DMS153 treated with DMSO at 0.1 percent for 48 hours (cell line): ENCODE measurements around the gene LMTK2.

Experiments
- DNase-seq: peaks from one replicate; lab custom pipeline; 2025; ENCODE audit not compliant: unreplicated experiment; lab: John Stamatoyannopoulos, UW

Gene LMTK2

DNA sequence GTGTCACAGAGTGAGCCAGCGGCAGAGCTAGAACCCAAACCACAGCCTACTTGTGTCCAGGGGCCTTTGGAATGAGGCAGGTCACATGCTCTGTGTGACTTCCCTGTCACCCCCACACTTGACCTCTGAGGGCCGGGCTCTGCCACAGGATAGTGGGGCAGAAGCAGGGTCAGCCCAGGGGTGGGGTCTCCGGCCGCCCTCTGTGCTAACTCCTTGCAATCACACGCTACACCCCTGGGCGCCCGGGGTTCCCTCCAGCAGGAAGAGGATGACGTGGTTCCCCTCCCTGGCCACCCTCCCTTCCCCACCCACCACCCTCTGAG, 125.6 kb downstream of the LMTK2 start:
- no peak for DNase-seq

DNA sequence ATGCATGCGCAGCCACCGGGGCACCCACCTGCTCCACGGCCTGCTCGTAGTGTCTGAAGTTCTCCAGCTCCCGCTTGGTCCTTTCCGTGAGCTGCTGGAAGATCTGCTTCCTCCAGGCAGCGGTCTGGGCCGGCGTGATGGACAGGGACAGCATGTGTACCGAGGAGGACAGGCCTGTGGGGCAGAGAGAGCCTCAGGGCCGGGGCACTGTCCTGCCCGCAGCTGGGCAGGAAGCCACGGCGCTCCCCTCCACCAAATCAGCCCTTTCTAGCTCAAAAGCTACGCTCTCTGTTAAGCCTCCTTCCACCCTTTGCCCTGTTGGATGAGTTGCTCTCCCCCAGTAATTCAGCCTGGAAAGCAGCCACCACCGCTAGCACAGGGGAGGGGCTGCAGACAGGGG, 126.1 kb downstream of the LMTK2 start:
- no peak for DNase-seq

DNA sequence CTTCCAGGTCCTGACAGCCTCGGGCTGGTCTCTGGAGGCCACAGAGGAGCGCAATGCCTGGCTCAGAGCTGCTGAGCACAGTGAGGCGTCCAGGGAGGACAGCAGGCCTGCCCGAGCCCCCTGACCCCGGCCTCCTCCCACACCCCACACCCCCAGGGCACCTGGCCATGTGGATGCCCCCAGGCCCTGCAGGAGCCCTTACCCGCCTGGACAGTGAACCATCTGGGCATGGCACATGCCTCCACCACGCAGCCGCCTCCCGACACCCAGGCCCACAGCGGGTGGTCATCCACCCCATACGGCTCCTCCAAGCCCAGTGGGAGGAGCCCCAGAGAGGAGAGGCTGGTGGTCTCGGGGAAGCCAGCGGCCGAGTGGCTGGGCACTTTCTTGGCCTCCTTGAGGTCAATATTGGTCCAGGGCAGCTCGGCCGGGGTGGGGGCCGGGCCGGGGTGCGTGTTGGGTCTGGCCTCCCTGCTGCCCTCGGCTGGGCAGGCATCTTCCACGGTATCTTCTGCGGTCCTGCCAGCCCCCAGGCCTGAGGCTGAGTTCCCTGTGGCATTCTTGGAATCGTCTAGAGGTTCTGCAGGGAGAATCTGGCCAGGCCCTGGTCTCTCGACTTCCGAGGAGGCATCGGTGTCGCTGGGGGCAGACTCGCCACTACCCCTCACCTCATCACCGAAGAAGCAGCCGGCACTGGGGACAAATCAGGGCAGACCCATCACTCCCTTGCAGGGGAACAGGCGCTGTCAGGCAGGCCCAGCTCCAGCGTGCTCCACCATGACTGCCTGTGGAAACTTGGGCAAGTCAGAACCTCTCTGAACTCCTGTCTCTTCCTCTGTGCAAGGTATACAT, 126.8 kb downstream of the LMTK2 start:
- DNase-seq, result no peak

DNA sequence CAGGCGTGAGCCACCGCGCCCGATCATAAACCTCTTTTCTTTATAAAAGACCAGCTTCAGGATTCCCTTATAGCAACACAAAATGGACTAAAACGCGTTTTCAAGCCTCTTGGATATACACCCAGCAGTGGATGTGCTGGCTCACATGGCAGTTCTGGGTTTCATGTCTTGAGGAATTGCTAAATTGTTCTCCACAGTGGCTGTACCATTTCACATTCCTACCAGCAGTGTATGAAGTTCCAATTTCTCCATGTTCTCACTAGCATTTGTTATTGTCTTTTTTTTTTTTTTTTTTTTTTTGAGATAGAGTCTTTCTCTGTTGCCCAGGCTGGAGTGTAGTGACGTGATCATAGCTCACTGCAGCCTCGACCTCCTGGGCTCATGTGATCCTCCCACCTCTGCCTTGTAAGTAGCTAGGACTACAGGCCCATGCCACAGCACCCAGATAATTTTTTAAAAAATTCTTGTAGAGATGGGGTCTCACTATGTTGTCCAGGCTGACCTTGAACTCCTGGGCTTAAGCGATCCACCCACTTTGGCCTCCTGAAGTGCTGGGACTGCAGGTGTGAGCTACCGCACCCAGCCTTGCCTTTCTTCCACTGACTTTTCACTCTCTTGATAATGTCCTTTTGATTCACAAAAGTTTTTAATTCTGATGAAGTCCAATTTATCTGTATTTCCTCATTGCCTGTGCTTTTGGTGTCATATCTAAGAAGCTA, 127.9 kb downstream of the LMTK2 start:
- DNase-seq, result no peak

DNA sequence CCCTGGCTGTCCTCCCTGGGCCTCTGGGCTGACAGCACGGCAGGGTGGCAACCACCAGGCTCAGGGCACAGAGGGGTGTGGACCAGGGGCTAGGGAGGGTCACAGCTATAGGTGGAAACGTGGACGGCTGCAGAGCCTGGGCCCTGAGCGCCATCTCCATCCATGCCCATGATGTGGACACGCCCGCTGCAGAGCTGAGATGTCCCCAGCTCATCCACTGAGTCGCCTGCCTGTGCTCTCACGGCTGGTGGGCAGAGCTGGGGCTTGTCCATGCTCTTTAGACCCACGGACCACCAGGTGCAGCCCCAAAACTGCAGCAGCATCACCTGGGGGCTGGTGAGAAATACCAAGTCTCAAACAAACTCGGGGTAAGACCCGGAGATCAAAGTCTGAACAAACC, 129.2 kb downstream of the LMTK2 start:
- DNase-seq, result no peak

DNA sequence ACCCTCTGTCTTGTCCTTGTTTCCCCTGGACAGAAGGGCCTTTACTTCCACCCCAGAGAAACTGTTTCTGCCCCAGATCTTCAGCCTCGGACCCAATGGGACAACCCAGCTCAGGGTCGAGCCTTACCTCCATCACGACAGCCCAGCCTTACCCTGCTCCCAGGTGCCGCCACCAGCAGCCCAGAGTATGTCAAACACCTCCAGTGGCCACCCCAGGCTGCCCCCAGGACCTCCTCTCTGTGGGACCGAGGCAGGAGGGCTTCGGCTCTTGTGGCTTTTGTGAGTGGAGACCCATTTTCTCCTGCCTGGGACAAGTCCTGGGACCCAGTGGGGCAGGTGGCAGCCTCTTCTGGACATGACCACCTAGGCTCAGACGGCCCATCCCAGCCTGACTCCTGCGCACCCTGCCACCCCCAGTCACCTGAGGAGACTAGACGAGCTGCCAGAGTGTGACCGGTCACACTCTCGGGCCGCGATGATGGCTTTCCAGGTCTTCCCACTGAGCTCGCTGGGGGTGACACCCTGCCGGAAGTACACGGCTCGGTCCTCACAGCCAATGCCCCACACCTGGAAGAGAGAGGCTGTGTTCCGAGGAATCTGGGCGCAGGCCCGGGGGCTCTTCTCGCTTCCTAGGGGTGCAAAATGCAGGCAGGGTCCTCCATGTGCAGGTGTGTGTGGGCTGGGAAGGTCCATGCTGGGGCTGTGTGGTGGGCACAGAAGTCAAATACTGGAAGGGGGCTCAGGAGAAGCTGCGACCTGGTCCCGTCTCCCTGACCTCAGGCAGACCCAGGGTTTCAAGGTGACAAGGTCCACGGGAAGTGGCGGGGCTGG, 129.9 kb downstream of the LMTK2 start:
- DNase-seq, result no peak

DNA sequence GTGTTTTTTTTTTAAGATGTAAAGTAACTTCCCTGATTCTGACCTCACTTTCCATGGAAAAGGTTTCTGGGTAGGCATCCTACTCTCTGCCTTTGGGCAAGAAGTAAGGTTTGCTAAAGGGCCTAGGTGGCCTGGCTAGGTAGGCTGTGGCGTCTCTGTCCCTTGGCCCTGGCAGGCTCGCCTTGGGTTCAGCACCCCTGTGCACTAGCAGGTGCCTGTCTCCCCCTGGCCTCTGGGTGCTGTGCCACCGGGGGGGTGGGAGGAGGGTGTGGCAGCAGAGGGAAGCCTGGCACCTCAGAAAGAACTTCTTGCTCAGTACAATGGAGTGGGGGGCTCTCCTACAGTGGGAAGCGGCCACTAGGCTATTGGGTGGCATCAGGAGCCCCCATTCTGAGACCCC, 131.4 kb downstream of the LMTK2 start:
- DNase-seq, result no peak

DNA sequence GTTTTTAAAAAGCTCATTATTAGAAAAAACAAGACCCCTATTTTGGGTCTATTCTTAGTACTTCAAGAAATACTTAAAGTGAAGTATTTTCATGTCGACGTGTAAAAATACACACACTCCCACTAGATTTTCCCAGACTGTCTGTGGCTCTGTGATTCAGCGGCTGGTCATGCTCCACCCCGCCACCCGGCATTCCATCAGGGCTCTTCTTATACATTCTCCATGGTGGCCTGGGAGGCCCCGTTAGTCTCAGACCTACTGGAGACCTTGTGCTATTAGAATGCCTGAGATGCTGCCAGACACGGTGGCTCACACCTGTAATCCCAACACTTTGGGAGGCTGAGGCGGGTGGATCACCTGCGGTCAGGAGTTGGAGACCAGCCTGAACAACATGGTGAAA, 132.3 kb downstream of the LMTK2 start:
- no peak for DNase-seq

DNA sequence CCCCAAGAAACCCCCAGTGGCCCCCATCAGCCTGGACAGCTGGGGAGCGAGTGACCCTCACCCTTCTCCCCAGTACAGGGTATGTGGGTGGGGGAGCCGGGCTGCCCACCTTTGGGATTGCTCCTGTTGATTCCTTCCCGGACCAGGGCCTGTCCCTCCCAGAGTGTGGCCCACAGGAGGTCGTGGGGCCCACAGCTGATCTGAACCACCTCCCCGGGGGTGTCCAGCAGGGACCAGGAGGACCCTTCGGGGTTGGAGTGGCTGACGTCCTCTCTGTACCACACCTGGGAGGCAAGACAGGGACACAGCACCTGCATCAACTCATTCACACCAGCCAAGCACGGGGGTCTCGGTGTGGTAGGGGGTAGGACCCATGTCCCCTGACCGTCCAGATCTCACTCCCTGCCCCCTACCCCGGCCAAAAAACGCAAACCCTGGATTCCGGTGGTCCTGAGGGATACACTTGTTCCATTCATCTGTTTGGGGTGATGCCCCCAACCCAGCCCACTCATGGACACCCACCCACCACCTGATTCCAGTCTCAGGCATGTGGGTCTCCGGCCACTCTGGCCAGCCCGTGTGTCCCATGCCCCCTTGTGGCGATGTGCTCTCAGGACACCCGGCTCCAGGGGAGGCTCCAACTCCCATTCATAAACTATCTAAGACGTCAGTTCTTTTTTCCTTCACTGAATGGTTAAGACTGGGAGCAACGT, 134.5 kb downstream of the LMTK2 start:
- DNase-seq, result no peak

DNA sequence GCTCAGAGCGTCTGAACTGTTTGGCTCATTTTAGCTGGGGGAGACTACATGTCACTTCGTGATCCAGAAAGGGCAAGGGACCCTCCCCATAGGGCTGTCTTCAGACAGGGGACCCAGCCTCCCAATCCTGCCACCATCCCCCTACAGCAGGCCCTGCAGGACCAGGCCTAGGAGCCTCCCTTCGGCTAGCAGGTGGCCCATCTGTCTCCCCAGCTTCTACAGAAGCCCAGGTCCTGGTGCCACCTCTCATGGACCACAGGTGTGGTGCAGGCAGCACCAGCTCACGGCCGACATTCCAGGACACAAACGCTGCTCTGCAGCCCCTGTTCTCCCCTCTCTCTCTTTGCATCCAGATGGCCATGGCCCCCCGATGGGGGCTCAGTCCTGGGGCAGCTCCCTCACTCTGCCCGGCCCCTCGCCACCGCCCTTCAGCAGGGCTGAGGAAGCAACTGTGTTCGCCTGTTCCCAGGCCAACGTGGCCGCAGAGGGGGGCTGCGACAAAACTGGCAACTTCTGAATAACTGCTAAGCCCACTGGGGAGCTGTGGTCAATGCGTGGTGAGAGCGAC, 135.1 kb downstream of the LMTK2 start:
- no peak for DNase-seq

DNA sequence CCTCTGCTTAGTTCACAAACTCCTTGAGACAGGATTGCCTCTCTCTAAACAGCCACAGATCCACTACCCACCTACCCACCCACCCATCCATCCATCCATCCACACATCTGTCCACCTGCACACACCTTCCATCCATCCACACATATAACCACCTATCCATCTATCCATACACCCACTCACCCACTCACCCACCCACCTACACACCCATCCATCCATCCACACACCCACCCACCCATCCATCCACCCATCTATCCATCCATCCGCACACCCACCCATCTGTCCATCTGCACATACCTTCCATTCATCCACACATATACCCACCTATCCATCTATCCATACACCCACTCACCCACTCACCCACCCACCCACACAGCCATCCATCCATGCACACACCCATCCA, 135.7 kb downstream of the LMTK2 start:
- DNase-seq, result no peak

DNA sequence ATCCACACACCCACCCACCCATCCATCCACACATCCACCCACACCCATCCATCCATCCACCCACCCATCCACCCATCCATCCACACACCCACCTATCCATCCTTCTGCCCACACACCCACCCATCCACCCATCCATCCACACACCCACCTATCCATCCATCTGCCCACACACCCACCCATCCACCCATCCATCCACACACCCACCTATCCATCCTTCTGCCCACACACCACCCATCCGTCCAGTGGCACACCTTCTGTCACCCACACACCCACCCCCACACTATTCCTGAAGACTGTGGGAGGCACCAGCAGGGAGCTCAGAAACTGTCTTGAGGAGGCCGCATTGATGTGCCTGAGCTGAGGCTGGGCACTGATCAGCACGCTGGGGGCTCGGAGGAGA, 136.3 kb downstream of the LMTK2 start:
- DNase-seq, result no peak

DNA sequence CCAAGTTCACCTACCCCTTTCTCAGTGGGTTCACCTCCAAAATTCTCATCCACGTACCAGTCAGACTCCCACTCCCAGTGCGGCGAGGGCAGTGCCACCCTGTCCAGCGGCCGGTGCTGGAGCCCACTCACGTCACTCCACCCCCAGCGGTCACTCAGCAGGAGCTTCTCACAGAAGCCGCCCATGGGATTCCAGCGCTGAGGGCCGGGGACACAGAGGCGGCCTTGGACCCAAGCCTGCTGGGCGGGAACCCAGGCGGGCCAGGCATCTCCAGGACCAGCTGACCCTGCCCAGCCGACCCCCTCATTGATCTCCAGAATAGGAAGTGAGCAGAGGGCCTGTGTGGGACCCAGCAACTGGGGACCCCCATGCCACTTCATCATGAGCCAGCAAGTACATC, 138.2 kb downstream of the LMTK2 start:
- DNase-seq, result no peak

DNA sequence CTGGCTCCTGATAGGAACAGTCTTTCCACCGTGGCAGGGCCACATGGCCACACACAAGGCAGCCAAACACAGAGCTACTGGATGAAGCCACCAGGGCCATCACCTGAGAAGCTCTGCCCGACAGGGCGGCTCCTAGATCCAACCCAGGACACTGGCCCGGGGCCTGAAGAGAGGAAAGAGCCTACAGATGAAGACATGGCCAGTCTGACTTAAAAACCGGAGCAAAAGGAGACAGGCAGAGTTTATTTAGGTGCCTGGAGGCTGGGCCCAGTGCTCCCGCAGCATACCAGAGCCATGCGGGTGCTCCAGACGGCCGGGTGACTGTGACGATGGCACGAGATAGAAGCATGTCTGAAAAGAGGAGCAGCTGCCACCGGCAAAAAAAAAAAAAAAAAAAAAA, 141.5 kb downstream of the LMTK2 start:
- DNase-seq, result no peak

DNA sequence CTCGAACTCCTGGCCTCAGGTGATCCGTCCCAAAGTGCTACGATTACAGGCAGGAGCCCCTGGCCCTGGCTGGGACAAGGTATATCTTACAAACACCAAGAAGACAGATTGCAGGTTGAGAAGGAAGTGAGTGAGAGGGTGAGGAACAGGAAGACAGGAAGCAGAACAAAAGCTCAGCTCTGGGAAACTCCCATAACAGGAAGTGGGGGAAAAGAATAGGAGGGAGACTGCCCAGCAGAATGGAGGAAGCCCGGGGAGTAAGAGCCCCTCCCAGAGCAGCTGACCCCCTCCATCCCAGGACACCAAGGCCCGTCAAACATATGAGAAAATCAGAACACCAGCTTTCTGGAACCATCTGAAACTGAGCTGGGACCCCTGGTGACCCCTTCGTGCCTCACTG, 142.4 kb downstream of the LMTK2 start:
- no peak for DNase-seq

DNA sequence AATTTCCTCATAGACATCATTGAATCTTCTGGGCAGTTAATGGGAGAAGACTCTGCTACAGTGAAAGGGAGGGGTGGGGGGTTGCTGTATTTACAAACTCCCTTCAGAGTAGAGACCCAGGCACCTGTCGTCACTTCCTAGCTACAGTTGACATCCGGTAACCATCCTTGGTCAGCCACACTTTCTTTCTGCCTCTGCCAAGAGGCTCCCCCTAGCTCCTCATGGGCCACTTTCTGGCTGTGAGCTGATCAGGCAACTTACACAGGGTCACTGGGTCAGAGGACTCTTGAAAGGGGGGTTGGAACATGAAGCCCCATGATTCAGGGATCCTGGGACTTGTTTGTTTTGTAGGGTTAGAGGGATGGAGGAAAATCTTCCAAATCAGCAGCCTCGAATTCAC, 144.1 kb downstream of the LMTK2 start:
- no peak for DNase-seq

DNA sequence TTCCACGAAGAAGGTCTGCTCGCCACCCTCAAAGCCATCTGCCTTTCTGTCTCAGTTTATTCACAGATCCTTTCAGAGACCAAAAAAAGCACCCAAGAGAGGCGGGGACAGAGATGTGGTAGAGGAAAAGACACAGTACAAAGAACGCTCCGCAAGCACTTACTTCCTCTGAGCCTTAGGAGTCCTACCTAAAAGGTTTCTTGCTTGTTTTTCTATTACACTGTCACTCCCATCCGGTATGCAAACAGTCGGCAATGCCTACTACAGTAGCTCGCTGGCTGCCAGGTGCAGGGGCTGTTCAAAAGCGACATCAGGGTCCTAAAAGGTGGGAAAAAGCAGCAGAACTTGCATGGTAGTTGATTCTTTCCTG, 144.6 kb downstream of the LMTK2 start:
- no peak for DNase-seq

DNA sequence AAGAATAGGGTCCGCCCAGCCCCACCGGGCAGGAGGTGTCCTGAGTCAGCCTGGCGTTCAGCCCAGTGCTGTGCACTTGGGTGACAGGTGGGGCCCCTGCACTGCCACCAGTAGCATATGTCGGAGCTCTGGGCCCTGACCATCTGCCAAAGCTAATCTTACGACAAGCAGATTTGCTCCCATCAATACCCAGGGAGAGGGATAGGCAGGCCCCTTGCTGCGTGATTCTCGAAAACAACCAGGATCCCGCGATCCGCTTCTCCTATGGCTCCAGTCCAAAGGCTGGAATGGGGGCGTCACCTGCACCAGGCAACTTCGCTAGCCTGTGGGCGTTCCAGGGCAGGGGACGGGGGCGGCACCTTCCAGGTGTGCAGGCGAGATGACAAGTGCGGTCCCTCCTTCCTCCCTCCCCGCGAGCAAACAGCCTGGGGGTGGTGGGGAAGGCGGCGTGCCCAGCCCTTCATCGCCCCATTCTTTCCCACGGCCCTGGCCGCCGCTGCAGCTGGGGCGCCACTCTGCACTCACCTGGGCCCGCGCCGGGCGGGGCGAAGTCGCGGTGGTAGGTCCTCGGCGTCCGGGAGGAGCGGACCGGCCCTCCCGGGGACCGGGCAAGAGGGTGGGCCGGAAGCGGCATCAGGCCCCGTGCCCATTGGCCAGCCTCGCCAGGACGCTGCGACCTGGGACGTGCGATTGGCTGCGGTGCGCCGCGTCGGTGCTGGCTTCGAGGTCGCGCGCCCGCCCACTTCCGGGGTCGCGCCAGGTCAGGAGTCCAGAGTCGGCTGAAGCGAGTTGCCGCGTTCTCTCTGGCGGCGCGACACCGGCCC, 145.2 kb downstream of the LMTK2 start, which contains the start of gene TECPR1:
TSS of gene TECPR1 (minus strand) at position 632 of the 824 bp plus-strand sequence. CDS start 6,086 bp downstream, outside the sequence.
- peak; percentile 84 for DNase-seq

DNA sequence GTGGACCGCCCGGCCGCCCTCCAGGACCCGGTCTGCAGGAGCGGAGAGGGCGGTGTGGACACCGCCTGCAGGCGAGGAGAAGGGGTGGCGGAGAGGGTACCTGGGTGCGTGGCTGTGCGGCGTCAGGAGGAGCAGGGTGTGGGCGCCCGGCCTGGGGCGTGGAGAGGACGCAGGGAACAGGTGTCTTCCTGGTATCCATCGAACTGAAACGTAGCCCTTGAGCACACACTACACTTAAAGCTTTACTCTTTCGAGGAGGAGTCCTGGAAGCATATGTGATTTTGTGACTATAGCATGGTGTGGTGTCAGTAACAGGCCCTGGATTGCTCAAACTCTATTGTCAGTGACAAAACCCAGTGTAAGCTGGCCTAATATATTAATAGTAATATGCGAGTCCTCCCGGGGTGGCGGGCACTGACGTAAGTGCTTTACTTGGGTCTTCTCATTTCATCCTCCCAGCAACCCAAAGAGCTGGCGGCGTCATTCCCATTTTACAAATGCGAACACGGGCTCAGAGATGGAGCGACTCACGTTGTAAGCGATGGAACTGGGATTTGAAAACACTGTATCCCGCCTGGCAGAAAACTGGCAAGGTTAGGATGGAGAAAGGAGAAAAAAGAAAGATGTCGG, 145.9 kb downstream of the LMTK2 start:
- DNase-seq, result no peak
